ENCODE results near the gene LINGO4. TPM values are rescaled to one million over a fixed set of nuclear protein-coding genes. Genes with fewer than 3 reads are reported as not detected.
"Not testable (repeated sequence)": the region's sequence is repeated elsewhere in the genome, so short reads cannot be mapped to it uniquely, and the experiment has no call there.

Gene LINGO4
- total RNA-seq, 2 experiments from 2014 or later: not detected

GRCh38 chr1:151790071-151790939, 14.9 kb downstream of the LINGO4 start, which contains the start of gene TDRKH:
Gene TDRKH (minus strand): TSS chr1:151790500. CDS start chr1:151783022, 7,478 bp downstream.
- Mint-ChIP-seq H3K4me3 (peak within 1 kb of the TSS; percentile 91), H3K27me3 (no peaks in the 10 kb centered on the region), H3K27ac (peak within 1 kb of the TSS; percentile 90), H3K4me1 (peaks cover 24% of the 10 kb centered on the region), H3K36me3 (peaks cover 4% of the 10 kb centered on the region), H3K9me3 (no peaks in the 10 kb centered on the region)
- DNase-seq: peak; percentile 99

- H3K27ac Mint-ChIP-seq: no peak overlapping the region
- peaks cover 4% of the 10 kb centered on the region for H3K36me3 Mint-ChIP-seq
- no peaks in the 10 kb centered on the region for H3K27me3 Mint-ChIP-seq
- H3K4me1 Mint-ChIP-seq: peaks cover 24% of the 10 kb centered on the region
- no peaks in the 10 kb centered on the region for H3K9me3 Mint-ChIP-seq
- H3K4me3 Mint-ChIP-seq: no peak overlapping the region
- no peak for DNase-seq
Observed at GRCh38 chr1:151787689-151788088, 17.5 kb downstream of the LINGO4 start.

GRCh38 chr1:151783796-151784195, 21.4 kb downstream of the LINGO4 start:
- no peaks in the 10 kb centered on the region for H3K9me3 Mint-ChIP-seq
- DNase-seq: no peak

GRCh38 chr1:151782741-151783140, 22.5 kb downstream of the LINGO4 start:
- Mint-ChIP-seq H3K9me3 (no peaks in the 10 kb centered on the region), H3K4me1 (no peaks in the 10 kb centered on the region), H3K27me3 (no peaks in the 10 kb centered on the region), H3K4me3 (no peak overlapping the region), H3K27ac (no peak overlapping the region), H3K36me3 (peaks cover 2% of the 10 kb centered on the region)
- DNase-seq: no peak

More at GRCh38 chr1:151783796-151784195, 21.4 kb downstream of the LINGO4 start:
- Mint-ChIP-seq H3K4me1 (peaks cover 2% of the 10 kb centered on the region), H3K4me3 (no peak overlapping the region), H3K27me3 (no peaks in the 10 kb centered on the region), H3K36me3 (peaks cover 2% of the 10 kb centered on the region), H3K27ac (no peak overlapping the region)

GRCh38 chr1:151782026-151782425, 23.2 kb downstream of the LINGO4 start:
- H3K4me1 Mint-ChIP-seq, H3K4me3 Mint-ChIP-seq, DNase-seq, H3K27ac Mint-ChIP-seq, H3K36me3 Mint-ChIP-seq, H3K9me3 Mint-ChIP-seq, H3K27me3 Mint-ChIP-seq: not testable (repeated sequence)

GRCh38 chr1:151780736-151781135, 24.5 kb downstream of the LINGO4 start:
- H3K27me3 Mint-ChIP-seq, H3K4me3 Mint-ChIP-seq, H3K27ac Mint-ChIP-seq, H3K9me3 Mint-ChIP-seq, H3K4me1 Mint-ChIP-seq, H3K36me3 Mint-ChIP-seq, DNase-seq: not testable (repeated sequence)

- Mint-ChIP-seq H3K4me3 (no peak overlapping the region), H3K27ac (no peak overlapping the region), H3K36me3 (peaks cover 3% of the 10 kb centered on the region), H3K4me1 (no peaks in the 10 kb centered on the region), H3K9me3 (no peaks in the 10 kb centered on the region), H3K27me3 (no peaks in the 10 kb centered on the region)
- DNase-seq: no peak
Observed at GRCh38 chr1:151779852-151780251, 25.4 kb downstream of the LINGO4 start.

- Mint-ChIP-seq H3K36me3 (peaks cover 3% of the 10 kb centered on the region), H3K27ac (no peak overlapping the region), H3K4me1 (no peaks in the 10 kb centered on the region), H3K27me3 (no peaks in the 10 kb centered on the region), H3K9me3 (no peaks in the 10 kb centered on the region), H3K4me3 (no peak overlapping the region)
- no peak for DNase-seq
Observed at GRCh38 chr1:151777317-151777716, 27.9 kb downstream of the LINGO4 start.

- Mint-ChIP-seq H3K9me3 (no peaks in the 10 kb centered on the region), H3K27me3 (no peaks in the 10 kb centered on the region), H3K27ac (no peak overlapping the region), H3K36me3 (peaks cover 3% of the 10 kb centered on the region), H3K4me1 (no peaks in the 10 kb centered on the region), H3K4me3 (no peak overlapping the region)
- no peak for DNase-seq
Observed at GRCh38 chr1:151776665-151777062, 28.6 kb downstream of the LINGO4 start.

- H3K9me3 Mint-ChIP-seq: no peaks in the 10 kb centered on the region
- no peak overlapping the region for H3K27ac Mint-ChIP-seq
- H3K4me3 Mint-ChIP-seq: no peak overlapping the region
- H3K27me3 Mint-ChIP-seq: no peaks in the 10 kb centered on the region
- no peak for DNase-seq
- H3K36me3 Mint-ChIP-seq: peaks cover 3% of the 10 kb centered on the region
- H3K4me1 Mint-ChIP-seq: no peaks in the 10 kb centered on the region
Observed at GRCh38 chr1:151775894-151776664, 29.1 kb downstream of the LINGO4 start.

- H3K4me3 Mint-ChIP-seq: no peak overlapping the region
- no peak overlapping the region for H3K27ac Mint-ChIP-seq
- H3K36me3 Mint-ChIP-seq: peaks cover 2% of the 10 kb centered on the region
- no peaks in the 10 kb centered on the region for H3K27me3 Mint-ChIP-seq
- H3K9me3 Mint-ChIP-seq: no peaks in the 10 kb centered on the region
- H3K4me1 Mint-ChIP-seq: no peaks in the 10 kb centered on the region
- DNase-seq: no peak
Observed at GRCh38 chr1:151774256-151774922, 30.8 kb downstream of the LINGO4 start.

GRCh38 chr1:151773702-151774101, 31.5 kb downstream of the LINGO4 start:
- Mint-ChIP-seq H3K4me1 (no peaks in the 10 kb centered on the region), H3K36me3 (peaks cover 2% of the 10 kb centered on the region), H3K27ac (no peak overlapping the region), H3K4me3 (no peak overlapping the region), H3K9me3 (no peaks in the 10 kb centered on the region), H3K27me3 (no peaks in the 10 kb centered on the region)
- no peak for DNase-seq

- not testable (repeated sequence) for H3K27me3 Mint-ChIP-seq, H3K4me1 Mint-ChIP-seq, DNase-seq, H3K9me3 Mint-ChIP-seq, H3K4me3 Mint-ChIP-seq, H3K36me3 Mint-ChIP-seq, H3K27ac Mint-ChIP-seq
Observed at GRCh38 chr1:151769270-151769669, 35.9 kb downstream of the LINGO4 start.

- H3K4me1 Mint-ChIP-seq, H3K27me3 Mint-ChIP-seq, DNase-seq, H3K9me3 Mint-ChIP-seq, H3K27ac Mint-ChIP-seq, H3K36me3 Mint-ChIP-seq, H3K4me3 Mint-ChIP-seq: not testable (repeated sequence)
Observed at GRCh38 chr1:151768351-151769066, 36.7 kb downstream of the LINGO4 start.

Measured in activated naive CD8-positive, alpha-beta T cell treated with anti-CD3 and anti-CD28 coated beads for 36 hours (primary cell).